Measurements from ENCODE around the gene SLC16A11. TPM values are rescaled to one million over a fixed set of nuclear protein-coding genes. Genes with fewer than 3 reads are reported as not detected.
"Not testable (repeated sequence)": the region's sequence is repeated elsewhere in the genome, so short reads cannot be mapped to it uniquely, and the experiment has no call there.

Gene SLC16A11
- total RNA-seq, 1 experiment from 2014 or later = not detected

DNA sequence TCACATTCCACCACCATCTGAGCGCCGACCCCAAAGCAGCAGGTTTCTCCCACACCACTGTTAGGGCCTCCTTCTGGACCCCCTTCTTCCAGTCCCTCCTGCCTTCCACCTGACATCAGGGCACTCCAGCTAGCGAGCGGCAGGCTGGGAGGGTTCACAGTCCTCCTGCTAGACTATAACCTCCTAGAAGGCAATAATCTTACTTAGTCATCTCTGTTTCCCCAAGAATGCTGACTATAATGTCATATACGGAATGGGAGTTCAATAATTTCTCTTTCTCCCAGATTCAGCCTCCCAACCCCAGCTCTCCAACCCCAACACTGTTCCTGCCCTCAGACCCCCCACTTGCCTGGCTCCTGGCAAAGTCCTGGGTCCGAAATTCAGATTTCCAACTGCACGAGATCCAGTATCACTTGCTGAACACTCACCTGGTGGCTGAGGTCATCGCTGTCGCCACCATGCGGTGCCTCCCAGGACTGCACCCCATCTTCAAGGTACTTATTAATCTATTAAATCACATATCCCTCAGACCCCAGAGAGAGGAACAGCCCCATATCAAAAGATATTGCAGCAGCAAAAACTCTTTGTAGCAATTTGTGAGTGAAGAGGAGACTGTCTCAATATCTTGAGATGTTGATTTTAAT, 42.5 kb downstream of the SLC16A11 start:
- Histone ChIP-seq H3K27ac (no peak overlapping the region), H3K9me3 (replicated peaks) (no peaks in the 10 kb centered on the region), H3K4me1 (replicated peaks) (no peaks in the 10 kb centered on the region), H3K4me3 (no peak overlapping the region), H3K27me3 (replicated peaks) (no peaks in the 10 kb centered on the region), H3K36me3 (peaks cover 41% of the 10 kb centered on the region)
- no peak for DNase-seq (ENCODE audit: low read depth in 1 of 2, low spot score in 2 of 2)

DNA sequence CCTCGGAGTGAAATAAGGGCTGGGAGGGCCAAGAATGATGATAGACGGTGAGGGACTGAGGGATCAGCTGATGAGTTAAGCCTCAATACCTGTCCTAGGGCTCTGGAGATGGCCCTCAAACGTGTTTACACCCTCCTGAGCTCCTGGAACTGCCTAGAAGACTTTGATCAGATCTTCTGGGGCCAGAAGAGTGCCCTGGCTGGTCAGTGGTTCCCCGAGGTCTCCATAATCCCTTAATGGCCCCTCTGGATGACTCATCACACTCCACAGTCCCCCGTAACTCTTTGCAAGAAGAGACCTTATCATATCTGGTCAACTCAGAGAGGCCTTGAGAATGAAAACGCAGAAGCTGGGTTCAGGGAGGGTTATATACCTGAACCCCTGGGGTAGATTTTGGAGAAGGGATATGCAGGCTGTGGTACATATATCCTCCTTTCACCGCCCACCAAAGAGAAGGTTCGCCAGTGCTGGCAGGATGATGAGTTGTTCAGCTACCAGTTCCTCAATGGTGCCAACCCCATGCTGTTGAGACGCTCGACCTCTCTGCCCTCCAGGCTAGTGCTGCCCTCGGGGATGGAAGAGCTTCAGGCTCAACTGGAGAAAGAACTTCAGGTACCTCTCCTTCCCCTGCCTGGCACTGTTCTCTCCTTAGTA, 44.9 kb downstream of the SLC16A11 start:
- H3K27ac ChIP-seq = no peak overlapping the region
- DNase-seq (ENCODE audit: low read depth in 1 of 2, low spot score in 2 of 2) = no peak
- H3K4me3 ChIP-seq = no peak overlapping the region
- no peaks in the 10 kb centered on the region for H3K9me3 ChIP-seq (replicated peaks)
- H3K4me1 ChIP-seq (replicated peaks) = no peaks in the 10 kb centered on the region
- peaks cover 41% of the 10 kb centered on the region for H3K36me3 ChIP-seq
- H3K27me3 ChIP-seq (replicated peaks) = no peaks in the 10 kb centered on the region

DNA sequence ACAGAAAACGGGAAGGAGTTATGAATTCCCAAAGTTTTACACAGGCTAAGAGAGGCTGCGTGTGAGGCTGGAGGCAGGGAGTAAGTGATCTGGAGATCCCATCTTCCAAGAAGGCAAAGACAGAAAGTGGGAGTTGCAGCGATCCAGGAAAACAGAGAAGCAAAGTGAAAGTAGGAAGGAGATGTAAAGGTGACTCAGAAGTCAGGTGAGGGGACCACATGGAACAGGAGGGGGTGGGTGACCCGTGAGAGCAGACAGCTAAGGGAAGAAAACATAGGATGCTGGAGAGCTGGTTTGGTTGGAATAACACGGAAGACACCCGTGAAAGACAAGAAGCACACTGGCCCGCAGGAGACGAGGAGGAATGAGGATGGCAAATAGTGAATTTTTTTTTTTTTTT, 46.7 kb downstream of the SLC16A11 start:
- Histone ChIP-seq H3K9me3 (replicated peaks) (no peaks in the 10 kb centered on the region), H3K27ac (no peak overlapping the region), H3K4me3 (no peak overlapping the region), H3K27me3 (replicated peaks) (no peaks in the 10 kb centered on the region), H3K36me3 (peaks cover 29% of the 10 kb centered on the region), H3K4me1 (replicated peaks) (no peaks in the 10 kb centered on the region)
- DNase-seq (ENCODE audit: low read depth in 1 of 2, low spot score in 2 of 2) = no peak

DNA sequence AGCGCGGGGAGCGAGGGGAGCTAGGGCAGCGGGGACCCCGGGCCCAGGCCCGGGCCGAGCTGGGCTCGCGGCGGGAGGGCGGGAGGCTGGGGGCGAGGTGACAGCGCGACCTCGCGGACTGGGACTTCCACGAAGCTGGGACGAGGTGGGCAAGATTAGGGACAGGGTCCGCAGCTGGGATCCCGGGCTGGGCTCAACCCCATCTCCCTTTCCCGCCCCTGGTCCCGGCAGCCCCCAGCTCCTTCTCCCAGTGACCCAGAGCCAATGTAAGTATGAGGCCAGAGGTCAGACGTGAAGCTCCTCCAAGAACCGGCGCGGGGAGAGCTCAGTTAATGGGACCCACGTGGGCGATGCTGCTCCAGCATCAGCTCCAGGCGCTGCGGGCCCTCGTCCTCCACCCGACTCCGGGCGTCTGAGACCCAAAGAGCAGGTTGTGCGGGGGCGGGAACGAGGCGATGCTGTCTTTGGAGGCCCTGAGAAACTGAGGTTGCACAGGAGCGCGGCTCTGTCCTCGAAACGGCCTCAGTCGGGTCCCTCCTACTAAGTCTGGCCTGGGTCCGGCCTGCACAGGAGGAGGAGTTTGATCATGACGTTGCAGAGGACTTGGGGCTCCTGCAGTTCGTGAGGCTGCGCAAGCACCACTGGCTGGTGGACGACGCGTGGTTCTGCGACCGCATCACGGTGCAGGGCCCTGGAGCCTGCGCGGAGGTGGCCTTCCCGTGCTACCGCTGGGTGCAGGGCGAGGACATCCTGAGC, 47.5 kb downstream of the SLC16A11 start:
- Histone ChIP-seq H3K36me3 (peaks cover 22% of the 10 kb centered on the region), H3K4me3 (no peak overlapping the region), H3K4me1 (replicated peaks) (no peaks in the 10 kb centered on the region), H3K27ac (no peak overlapping the region), H3K9me3 (replicated peaks) (no peaks in the 10 kb centered on the region), H3K27me3 (replicated peaks) (no peaks in the 10 kb centered on the region)
- no peak for DNase-seq (ENCODE audit: low read depth in 1 of 2, low spot score in 2 of 2)

DNA sequence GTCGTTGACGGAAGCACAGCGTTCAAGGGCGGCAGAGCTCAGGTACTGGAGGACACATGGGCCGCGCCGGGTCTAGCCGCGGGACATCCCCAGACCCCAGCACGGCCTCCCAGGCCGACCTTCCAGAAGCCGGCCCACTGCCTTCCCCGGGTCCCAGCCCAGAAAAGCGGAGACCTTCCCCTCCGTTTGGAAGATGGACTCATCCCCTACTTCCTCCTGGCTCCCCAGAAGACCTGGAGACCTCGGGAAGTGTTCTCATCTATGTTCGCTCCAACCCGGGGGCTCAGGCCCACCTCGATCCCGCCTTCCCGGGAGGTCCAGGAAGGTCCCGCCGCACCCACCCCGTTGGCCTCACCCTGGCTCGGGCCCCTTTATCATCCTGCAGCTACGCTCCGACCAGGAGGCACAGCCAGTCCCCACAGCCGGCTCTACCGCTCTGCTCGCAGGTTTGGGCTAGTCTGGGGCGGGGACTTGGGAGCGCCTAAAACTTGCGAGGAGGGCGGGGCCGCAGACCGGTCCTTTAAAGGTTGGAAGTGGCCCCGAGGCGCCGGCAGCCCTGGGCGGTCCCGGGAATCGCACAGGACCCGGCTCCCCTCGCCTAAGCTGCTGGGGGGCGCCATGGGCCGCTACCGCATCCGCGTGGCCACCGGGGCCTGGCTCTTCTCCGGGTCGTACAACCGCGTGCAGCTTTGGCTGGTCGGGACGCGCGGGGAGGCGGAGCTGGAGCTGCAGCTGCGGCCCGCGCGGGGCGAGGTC, 48.2 kb downstream of the SLC16A11 start, which contains the start of gene ALOX12:
TSS of gene ALOX12 (plus strand) at position 550 of the 756 bp plus-strand sequence. CDS start at position 619, 69 bp downstream.
- H3K4me3 ChIP-seq = no peak within 1 kb of the TSS
- H3K27me3 ChIP-seq (replicated peaks) = no peaks in the 10 kb centered on the region
- no peak within 1 kb of the TSS for H3K27ac ChIP-seq
- H3K9me3 ChIP-seq (replicated peaks) = no peaks in the 10 kb centered on the region
- H3K36me3 ChIP-seq = peaks cover 16% of the 10 kb centered on the region
- DNase-seq (ENCODE audit: low read depth in 1 of 2, low spot score in 2 of 2) = no peak
- no peaks in the 10 kb centered on the region for H3K4me1 ChIP-seq (replicated peaks)

DNA sequence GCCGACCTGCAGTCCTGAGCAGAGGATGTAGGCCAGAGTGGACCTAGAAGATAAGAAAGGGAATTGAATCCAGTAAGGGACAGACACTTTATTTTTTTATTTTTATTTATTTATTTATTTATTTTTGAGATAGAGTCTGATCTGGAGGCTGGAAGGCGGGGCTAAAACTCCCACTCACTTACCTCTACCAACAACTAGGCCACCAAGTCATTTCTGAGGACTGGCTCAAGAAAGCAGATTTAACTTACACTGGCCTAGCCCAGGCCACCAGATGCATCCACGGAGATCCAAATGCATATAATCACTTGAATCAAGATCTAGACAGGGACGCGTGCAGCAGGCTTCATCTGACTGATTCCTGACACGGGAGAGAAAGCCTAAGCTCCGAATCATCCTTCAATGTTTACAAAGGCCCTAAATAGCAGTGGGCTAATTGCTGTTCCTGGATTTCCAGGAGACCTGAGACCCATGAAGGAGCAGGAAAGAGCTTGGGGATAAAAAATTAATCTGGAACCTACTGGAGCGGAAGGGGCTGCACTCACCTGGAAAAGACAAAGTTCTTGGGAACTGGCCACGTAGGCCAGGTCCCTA, 49.1 kb downstream of the SLC16A11 start:
- Histone ChIP-seq H3K36me3 (peaks cover 13% of the 10 kb centered on the region), H3K27me3 (replicated peaks) (no peaks in the 10 kb centered on the region)
- DNase-seq (ENCODE audit: low read depth in 1 of 2, low spot score in 2 of 2) = no peak

DNA sequence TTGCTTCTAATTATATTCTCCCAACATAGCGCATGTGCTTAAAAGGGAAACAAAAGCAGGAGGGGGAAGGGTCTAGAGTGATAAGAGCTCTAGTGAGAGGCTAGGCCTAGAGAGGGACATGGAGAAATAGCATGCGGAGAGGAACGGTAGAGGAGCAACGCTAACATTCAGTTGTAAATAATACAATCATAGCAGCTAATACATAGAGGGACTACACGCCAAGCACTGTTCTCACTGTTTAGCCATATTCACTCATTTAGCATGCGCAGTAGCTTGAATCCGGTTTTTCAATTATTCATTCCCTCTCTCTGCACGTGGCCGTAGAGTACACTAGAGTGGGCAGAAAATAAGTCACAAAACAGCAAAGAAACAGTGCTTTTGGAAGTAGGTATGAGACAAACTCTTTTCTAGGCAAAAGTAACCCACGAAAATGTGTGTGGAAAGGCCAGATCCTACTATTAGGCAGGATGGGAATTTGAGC, 49.7 kb downstream of the SLC16A11 start:
- Histone ChIP-seq H3K27me3 (replicated peaks) (no peaks in the 10 kb centered on the region), H3K4me3 (no peak overlapping the region), H3K27ac (no peak overlapping the region), H3K9me3 (replicated peaks) (no peaks in the 10 kb centered on the region), H3K36me3 (peaks cover 11% of the 10 kb centered on the region), H3K4me1 (replicated peaks) (no peaks in the 10 kb centered on the region)
- DNase-seq (ENCODE audit: low read depth in 1 of 2, low spot score in 2 of 2) = no peak

More for the DNA sequence above, 49.1 kb downstream of the SLC16A11 start:
- Histone ChIP-seq H3K27ac (no peak overlapping the region), H3K4me1 (replicated peaks) (no peaks in the 10 kb centered on the region), H3K4me3 (no peak overlapping the region), H3K9me3 (replicated peaks) (no peaks in the 10 kb centered on the region)

DNA sequence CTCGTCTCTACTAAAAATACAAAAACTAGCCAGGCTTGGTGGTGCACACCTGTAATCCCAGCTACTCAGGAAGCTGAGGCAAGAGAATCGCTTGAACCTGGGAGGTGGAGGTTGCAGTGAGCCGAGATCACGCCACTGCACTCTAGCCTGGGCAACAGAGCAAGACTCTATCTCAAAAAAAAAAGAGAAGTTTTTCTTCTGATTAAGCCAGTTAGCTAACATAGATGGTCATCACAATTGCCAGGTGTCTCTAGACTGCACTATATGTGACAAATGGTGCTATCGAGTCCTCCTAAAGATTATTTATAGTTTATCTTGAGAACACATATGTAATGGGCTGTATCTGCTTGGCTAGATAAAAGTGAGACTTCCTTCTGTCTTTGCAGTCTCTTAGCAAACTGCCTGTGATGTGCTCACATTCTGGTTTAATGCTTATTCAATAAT, 50.3 kb downstream of the SLC16A11 start:
- not testable (repeated sequence) for DNase-seq (ENCODE audit: low read depth in 1 of 2, low spot score in 2 of 2); H3K27me3 ChIP-seq (replicated peaks); H3K4me3 ChIP-seq; H3K4me1 ChIP-seq (replicated peaks); H3K36me3 ChIP-seq; H3K9me3 ChIP-seq (replicated peaks); H3K27ac ChIP-seq

Other genes starting within 250 kb of the SLC16A11 start
- gene TEKT1, start 212.4 kb downstream of the SLC16A11 start, total RNA-seq (2014; rRNA removed; shearing (Covaris generic)) = 0.03 TPM in 1 of 2 replicates, not detected in the other
- not detected in 2 replicates for gene ALOX12, start 48.0 kb downstream of the SLC16A11 start, total RNA-seq (2014; rRNA removed; shearing (Covaris generic))
- gene RNASEK, start 31.5 kb downstream of the SLC16A11 start, total RNA-seq (2014; rRNA removed; shearing (Covaris generic)) = 104 and 146 TPM in 2 replicates
- not detected in 2 replicates for gene BCL6B, start 21.0 kb downstream of the SLC16A11 start, total RNA-seq (2014; rRNA removed; shearing (Covaris generic))
- gene SLC16A13, start 8.1 kb downstream of the SLC16A11 start, total RNA-seq (2014; rRNA removed; shearing (Covaris generic)) = not detected in 2 replicates
- gene CLEC10A, start 36.2 kb upstream of the SLC16A11 start, total RNA-seq (2014; rRNA removed; shearing (Covaris generic)) = not detected in 2 replicates
- not detected in 2 replicates for gene ASGR2, start 70.7 kb upstream of the SLC16A11 start, total RNA-seq (2014; rRNA removed; shearing (Covaris generic))
- gene ASGR1, start 135.3 kb upstream of the SLC16A11 start, total RNA-seq (2014; rRNA removed; shearing (Covaris generic)) = 0.16 TPM in 1 of 2 replicates, not detected in the other
- gene DLG4, start 175.7 kb upstream of the SLC16A11 start, total RNA-seq (2014; rRNA removed; shearing (Covaris generic)) = 8.9 and 9.3 TPM in 2 replicates
- 205 and 227 TPM in 2 replicates for gene ACADVL, start 175.8 kb upstream of the SLC16A11 start, total RNA-seq (2014; rRNA removed; shearing (Covaris generic))
- gene DVL2, start 190.4 kb upstream of the SLC16A11 start, total RNA-seq (2014; rRNA removed; shearing (Covaris generic)) = 30.6 and 45.3 TPM in 2 replicates
- 27.5 and 30.3 TPM in 2 replicates for gene PHF23, start 195.4 kb upstream of the SLC16A11 start, total RNA-seq (2014; rRNA removed; shearing (Covaris generic))
- gene GABARAP, start 198.4 kb upstream of the SLC16A11 start, total RNA-seq (2014; rRNA removed; shearing (Covaris generic)) = 139 and 146 TPM in 2 replicates
- 15.5 and 21.8 TPM in 2 replicates for gene CTDNEP1, start 207.6 kb upstream of the SLC16A11 start, total RNA-seq (2014; rRNA removed; shearing (Covaris generic))
- 37.2 and 52.4 TPM in 2 replicates for gene ELP5, start 208.1 kb upstream of the SLC16A11 start, total RNA-seq (2014; rRNA removed; shearing (Covaris generic))
- not detected in 2 replicates for gene CLDN7, start 218.4 kb upstream of the SLC16A11 start, total RNA-seq (2014; rRNA removed; shearing (Covaris generic))
- gene SLC2A4, start 237.6 kb upstream of the SLC16A11 start, total RNA-seq (2014; rRNA removed; shearing (Covaris generic)) = 0.32 TPM in 1 of 2 replicates, not detected in the other